K562 (cell line): Measurements from ENCODE around the gene KDM2A. TPM values are rescaled to one million over a fixed set of nuclear protein-coding genes. Genes with fewer than 3 reads are reported as not detected.

Experiments
- CHD7 ChIP-seq: fragments of 200-600 bp; sonication (generic); IDR thresholded peaks from one replicate; pipeline ENCODE4 v1.6.1; 2012; ENCODE audit warnings: mild to moderate bottlenecking, low read depth, low read length, inconsistent platforms
- NFIC ChIP-seq: fragments of 450-650 bp; IDR thresholded peaks from 2 replicates; pipeline ENCODE4 v1.6.1; 2017; ENCODE audit warnings: mild to moderate bottlenecking, inconsistent platforms
- SREBF2 ChIP-seq: sonication (generic); formaldehyde crosslinking; IDR thresholded peaks from 2 replicates; pipeline ENCODE4 v1.4.0; 2020; ENCODE audit warnings: mild to moderate bottlenecking, missing genetic modification reagents
- XRCC4 ChIP-seq: IDR thresholded peaks from one replicate; pipeline ENCODE4 v1.6.1; 2011; ENCODE audit not compliant: insufficient read depth, insufficient read length; ENCODE audit errors: extremely low read depth
- ZNF133 ChIP-seq: fragments of 250-450 bp; sonication (Bioruptor Pico); IDR thresholded peaks from 2 replicates; pipeline ENCODE4 v1.4.0; 2020; ENCODE audit warnings: mild to moderate bottlenecking
- polyA plus RNA-seq, 8 experiments: library from polyadenylated mRNA; depleted of rRNA in 4 of 8; stranded (reverse) in 5 of 8; unstranded in 3 of 8; fragments of >200 nt; fragmentation: Nextera tagmentation in 2 of 8; fragmentation: Illumina TruSeq in 1 of 8; extraction: Ambion mirVana in 2 of 8; extraction: Trizol in 1 of 8; gene quantifications; 2 replicates each; pipeline versions ENCODE4 v1.2.1 to v1.2.3, GENCODE V29; 2011 to 2014; ENCODE audit warnings: inconsistent platforms in 1 of 8, missing spikeins in 1 of 8
- total RNA-seq, 7 experiments: library from RNA; depleted of rRNA in 6 of 7; stranded (reverse); fragments of >200 nt in 6 of 7; fragmentation: Illumina TruSeq in 2 of 7; extraction: Trizol in 2 of 7; gene quantifications; 2 replicates each; pipeline versions ENCODE4 v1.2.1 to v1.2.3, GENCODE V29; 2011 to 2021; ENCODE audit warnings: low replicate concordance in 1 of 7

Gene KDM2A
- total and polyA plus RNA-seq, 9 of the 15 experiments (the other 6 are each of a cell fraction or from before 2014, with no cell fraction given) = 5.0 to 39.3 (median 21.3) TPM

- TF ChIP-seq ZNF133 (CRISPR knock-in tag) (no peak), NFIC (no peak), XRCC4 (no peak), CHD7 (no peak), SREBF2 (CRISPR knock-in tag) (no peak)
- TF ChIP-seq, all 486 proteins: peak for 0
These were observed 13.1 kb upstream of the KDM2A start (continued) for GRCh38 chr11:67105964-67106363.
